DOHH2 (cell line): Measurements from ENCODE around the gene DERA.
"Not testable (repeated sequence)": the region's sequence is repeated elsewhere in the genome, so short reads cannot be mapped to it uniquely, and the experiment has no call there.

Experiments
- H3F3A ChIP-seq: fragments of 200-600 bp; sonication (generic), shearing (Covaris generic); 2 replicates; pipeline ENCODE4 v1.6.0; 2016; ENCODE audit warnings: antibody characterized with exemption, mild to moderate bottlenecking; ENCODE audit not compliant: control insufficient read depth, insufficient read depth
- H3K27ac ChIP-seq: fragments of 200-600 bp; sonication (generic); 2 replicates; pipeline ENCODE4 v1.5.1; 2014; ENCODE audit warnings: low read depth, mild to moderate bottlenecking, low read length, moderate library complexity
- H3K27me3 ChIP-seq: fragments of 200-600 bp; sonication (generic); 2 replicates; pipeline ENCODE4 v1.6.1; 2014; ENCODE audit warnings: mild to moderate bottlenecking, low read length, mixed read lengths; ENCODE audit not compliant: control insufficient read depth
- H3K36me3 ChIP-seq: fragments of 200-600 bp; sonication (generic); 2 replicates; pipeline ENCODE4 v1.6.1; 2014; ENCODE audit warnings: mild to moderate bottlenecking, low read length, moderate library complexity, mixed read lengths; ENCODE audit not compliant: control insufficient read depth
- H3K4me1 ChIP-seq: fragments of 200-600 bp; sonication (generic); 2 replicates; pipeline ENCODE4 v1.6.1; 2014; ENCODE audit warnings: mild to moderate bottlenecking, low read length, mixed read lengths; ENCODE audit not compliant: control insufficient read depth
- H3K4me2 ChIP-seq: fragments of 200-600 bp; sonication (generic); 2 replicates; pipeline ENCODE4 v1.6.0; 2014; ENCODE audit warnings: mild to moderate bottlenecking, low read length, moderate library complexity
- H3K4me3 ChIP-seq: fragments of 200-600 bp; sonication (generic); 2 replicates; pipeline ENCODE4 v1.5.1; 2014; ENCODE audit warnings: mild to moderate bottlenecking, low read length, mixed read lengths
- H3K79me2 ChIP-seq: fragments of 200-600 bp; sonication (generic); 2 replicates; pipeline ENCODE4 v1.6.1; 2014; ENCODE audit warnings: mild to moderate bottlenecking, low read length, mixed read lengths; ENCODE audit not compliant: control insufficient read depth
- H3K9me2 ChIP-seq: fragments of 200-600 bp; sonication (generic); replicated peaks from 2 replicates; pipeline ENCODE4 v1.6.1; 2014; ENCODE audit warnings: mild to moderate bottlenecking, low read length, mixed read lengths; ENCODE audit not compliant: control insufficient read depth
- H3K9me3 ChIP-seq: fragments of 200-600 bp; sonication (generic); 2 replicates; pipeline ENCODE4 v1.6.1; 2014; ENCODE audit warnings: antibody characterized with exemption, low read length, mixed read lengths; ENCODE audit not compliant: control insufficient read depth, insufficient read depth
- H4K20me1 ChIP-seq: fragments of 200-600 bp; sonication (generic); 2 replicates; pipeline ENCODE4 v1.6.0; 2014; ENCODE audit warnings: low read depth, mild to moderate bottlenecking, antibody characterized with exemption, low read length, moderate library complexity; ENCODE audit not compliant: control insufficient read depth, insufficient read depth
- EZH2phosphoT487 ChIP-seq: fragments of 200-600 bp; sonication (generic); IDR thresholded peaks from 2 replicates; pipeline ENCODE4 v1.6.1; 2017; ENCODE audit warnings: borderline replicate concordance, mild to moderate bottlenecking, antibody characterized with exemption, low read length, moderate library complexity, mixed read lengths
- TF ChIP-seq, protein P1 (sequence below): fragments of 200-600 bp; sonication (generic); IDR thresholded peaks from one replicate; pipeline ENCODE4 v1.5.1; 2014; ENCODE audit warnings: antibody characterized with exemption, mild to moderate bottlenecking, low read depth, low read length; ENCODE audit not compliant: poor library complexity, severe bottlenecking

Gene DERA

DNA sequence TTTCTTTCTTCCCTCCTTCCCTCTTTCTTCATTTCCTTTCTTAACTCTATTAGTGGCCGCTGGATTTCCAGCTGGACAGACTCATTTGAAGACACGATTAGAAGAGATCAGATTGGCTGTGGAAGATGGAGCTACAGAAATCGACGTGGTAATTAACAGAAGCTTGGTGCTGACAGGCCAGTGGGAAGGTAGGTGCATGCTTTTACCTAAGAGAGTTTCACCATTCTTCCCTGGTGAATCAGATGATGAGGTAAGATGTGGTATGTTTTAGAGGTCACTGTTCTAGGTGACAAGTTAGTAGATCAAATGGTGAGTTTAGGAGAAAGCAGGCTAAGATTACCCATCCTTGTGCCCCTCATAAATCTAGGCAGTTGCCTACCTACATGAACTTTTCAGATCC lies 51.6 kb downstream of the DERA start:
- H3K27ac ChIP-seq: no peak overlapping the region
- no peaks in the 10 kb centered on the region for H3K79me2 ChIP-seq
- peaks cover 22% of the 10 kb centered on the region for H3K36me3 ChIP-seq
- H3K27me3 ChIP-seq: no peaks in the 10 kb centered on the region
- TF ChIP-seq EZH2phosphoT487: no peak
- TF ChIP-seq, protein P1, sequence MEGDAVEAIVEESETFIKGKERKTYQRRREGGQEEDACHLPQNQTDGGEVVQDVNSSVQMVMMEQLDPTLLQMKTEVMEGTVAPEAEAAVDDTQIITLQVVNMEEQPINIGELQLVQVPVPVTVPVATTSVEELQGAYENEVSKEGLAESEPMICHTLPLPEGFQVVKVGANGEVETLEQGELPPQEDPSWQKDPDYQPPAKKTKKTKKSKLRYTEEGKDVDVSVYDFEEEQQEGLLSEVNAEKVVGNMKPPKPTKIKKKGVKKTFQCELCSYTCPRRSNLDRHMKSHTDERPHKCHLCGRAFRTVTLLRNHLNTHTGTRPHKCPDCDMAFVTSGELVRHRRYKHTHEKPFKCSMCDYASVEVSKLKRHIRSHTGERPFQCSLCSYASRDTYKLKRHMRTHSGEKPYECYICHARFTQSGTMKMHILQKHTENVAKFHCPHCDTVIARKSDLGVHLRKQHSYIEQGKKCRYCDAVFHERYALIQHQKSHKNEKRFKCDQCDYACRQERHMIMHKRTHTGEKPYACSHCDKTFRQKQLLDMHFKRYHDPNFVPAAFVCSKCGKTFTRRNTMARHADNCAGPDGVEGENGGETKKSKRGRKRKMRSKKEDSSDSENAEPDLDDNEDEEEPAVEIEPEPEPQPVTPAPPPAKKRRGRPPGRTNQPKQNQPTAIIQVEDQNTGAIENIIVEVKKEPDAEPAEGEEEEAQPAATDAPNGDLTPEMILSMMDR: no peak
- no peaks in the 10 kb centered on the region for H3K9me3 ChIP-seq
- H3K4me1 ChIP-seq: no peaks in the 10 kb centered on the region
- no peaks in the 10 kb centered on the region for H3K9me2 ChIP-seq
- H4K20me1 ChIP-seq: no peaks in the 10 kb centered on the region
- H3K4me2 ChIP-seq: no peak overlapping the region
- H3K4me3 ChIP-seq: no peak overlapping the region
- no peaks in the 10 kb centered on the region for H3F3A ChIP-seq

DNA sequence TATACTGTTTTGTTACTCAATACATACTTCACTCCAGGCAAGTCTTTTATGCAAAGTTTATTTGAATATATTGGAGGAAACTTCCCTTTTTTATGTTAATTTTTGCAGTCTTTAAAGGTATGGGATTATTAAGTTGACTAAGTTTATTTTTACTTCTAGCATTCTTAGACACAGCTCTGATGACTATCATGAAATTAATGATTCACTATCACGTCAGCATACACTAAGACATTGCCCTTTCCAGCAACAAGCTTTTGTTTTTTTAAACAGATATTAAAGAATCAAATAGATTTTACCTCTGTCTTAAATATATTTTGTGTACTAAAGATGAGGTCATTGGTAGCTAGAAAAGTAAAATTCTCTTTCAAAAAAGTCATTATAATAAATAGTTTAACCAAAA lies 52.1 kb downstream of the DERA start:
- H4K20me1 ChIP-seq: no peaks in the 10 kb centered on the region
- H3K4me2 ChIP-seq: no peak overlapping the region
- no peak overlapping the region for H3K27ac ChIP-seq

DNA sequence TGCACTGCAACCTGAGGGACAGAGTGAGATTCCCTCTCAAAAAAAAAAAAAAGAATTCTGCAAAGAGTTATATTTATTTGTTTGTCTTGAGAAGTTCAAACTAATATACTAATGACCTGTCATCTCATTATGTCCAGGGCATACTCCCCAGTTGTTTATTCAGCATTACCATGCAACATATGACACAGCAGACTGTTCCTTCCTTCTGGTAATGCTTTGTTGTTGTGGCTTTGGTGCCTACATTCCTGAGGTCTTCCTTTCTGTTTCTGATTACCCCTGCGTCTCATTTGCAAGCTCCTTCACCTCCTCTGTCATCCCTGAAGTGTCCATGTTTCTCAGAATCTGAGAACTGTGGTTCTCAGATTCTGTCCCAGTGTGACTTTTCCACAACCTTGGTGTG lies 55.3 kb downstream of the DERA start:
- H3K79me2 ChIP-seq: no peaks in the 10 kb centered on the region
- no peaks in the 10 kb centered on the region for H3K9me3 ChIP-seq
- H3K4me2 ChIP-seq: no peak overlapping the region
- H3F3A ChIP-seq: no peaks in the 10 kb centered on the region
- no peaks in the 10 kb centered on the region for H3K9me2 ChIP-seq
- no peaks in the 10 kb centered on the region for H4K20me1 ChIP-seq
- TF ChIP-seq EZH2phosphoT487: no peak
- TF ChIP-seq, protein P1: no peak
- peaks cover 21% of the 10 kb centered on the region for H3K36me3 ChIP-seq
- H3K27me3 ChIP-seq: no peaks in the 10 kb centered on the region
- no peak overlapping the region for H3K4me3 ChIP-seq
- no peak overlapping the region for H3K27ac ChIP-seq
- no peaks in the 10 kb centered on the region for H3K4me1 ChIP-seq

More for the DNA sequence above, 52.1 kb downstream of the DERA start:
- Histone ChIP-seq H3K9me2 (no peaks in the 10 kb centered on the region), H3K79me2 (no peaks in the 10 kb centered on the region), H3F3A (no peaks in the 10 kb centered on the region), H3K27me3 (no peaks in the 10 kb centered on the region), H3K4me1 (no peaks in the 10 kb centered on the region), H3K4me3 (no peak overlapping the region), H3K36me3 (peaks cover 22% of the 10 kb centered on the region), H3K9me3 (no peaks in the 10 kb centered on the region)
- TF ChIP-seq, protein P1: no peak
- TF ChIP-seq EZH2phosphoT487: no peak

DNA sequence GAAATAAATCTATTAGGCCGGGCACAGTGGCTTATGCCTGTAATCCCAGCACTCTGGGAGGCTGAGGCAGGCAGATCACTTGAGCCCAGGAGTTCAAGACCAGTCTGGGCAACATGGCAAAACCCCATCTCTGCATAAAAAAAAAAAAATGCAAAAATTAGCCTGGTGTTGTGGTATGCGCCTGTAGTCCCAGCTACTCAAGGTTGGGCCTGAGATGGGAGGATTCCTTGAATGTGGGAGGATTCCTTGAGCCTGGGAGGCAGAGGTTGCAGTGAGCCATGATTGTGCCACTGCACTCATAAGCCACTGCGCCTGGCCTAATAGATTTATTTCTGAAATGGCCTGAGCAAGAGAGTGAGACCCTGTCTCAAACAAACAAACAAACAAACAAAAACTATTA lies 55.9 kb downstream of the DERA start:
- H3K36me3 ChIP-seq: peaks cover 18% of the 10 kb centered on the region
- H3K27me3 ChIP-seq, H3F3A ChIP-seq, H3K4me1 ChIP-seq, H3K79me2 ChIP-seq, H3K27ac ChIP-seq, H3K9me2 ChIP-seq, H4K20me1 ChIP-seq, H3K4me2 ChIP-seq, H3K4me3 ChIP-seq, H3K9me3 ChIP-seq: not testable (repeated sequence)
